IMR-90 (cell line): ENCODE data around the gene NXPE4. TPM values are rescaled to one million over a fixed set of nuclear protein-coding genes. Genes with fewer than 3 reads are reported as not detected.

ENCODE experiments used
- ATAC-seq: fragments of 200-7000 bp; cut with Tn5 transposase; 2 replicates; pipeline ENCODE4 v1.9.1; 2020; ENCODE audit warnings: low read depth, mild to moderate bottlenecking, moderate library complexity
- BruUV-seq: library from RNA; stranded (reverse); fragments of 400-500 nt; replicated peaks from 2 replicates; lab custom pipeline; 2021; lab: Mats Ljungman, UMichigan
- CTCF ChIA-PET: fragments of 300-600 bp; formaldehyde crosslinking; extraction: SDS; loops from one replicate; lab custom pipeline; 2021; ENCODE audit warnings: antibody characterized with exemption; lab: Yijun Ruan, JAX
- POLR2A ChIA-PET: fragments of 300-600 bp; sonication (Branson Sonifier 250); formaldehyde crosslinking; loops from one replicate; lab custom pipeline; 2022; ENCODE audit warnings: antibody characterized with exemption; ENCODE audit not compliant: unreplicated experiment; lab: Charles Lee
- DNase-seq: peaks from one replicate; pipeline ENCODE4 v3.0.0; 2013
- H2AFZ ChIP-seq: replicated peaks from 2 replicates; pipeline ENCODE3; 2013; ENCODE audit warnings: low read length, mild to moderate bottlenecking; ENCODE audit not compliant: poor library complexity
- H2AK5ac ChIP-seq: 2 replicates; pipeline ENCODE4 v1.6.1; 2013; ENCODE audit warnings: low read depth, low read length, inconsistent platforms
- H2AK9ac ChIP-seq: replicated peaks from 2 replicates; pipeline ENCODE3; 2013; ENCODE audit warnings: mild to moderate bottlenecking, low read depth, low read length, moderate library complexity; ENCODE audit not compliant: poor library complexity
- H2BK120ac ChIP-seq: 2 replicates; pipeline ENCODE4 v1.6.1; 2013; ENCODE audit warnings: low read depth, low read length, inconsistent platforms
- H2BK15ac ChIP-seq: 3 replicates; pipeline ENCODE4 v1.6.1; 2013; ENCODE audit warnings: low read depth, low read length, inconsistent platforms
- H2BK20ac ChIP-seq: 2 replicates; pipeline ENCODE4 v1.6.1; 2013; ENCODE audit warnings: low read depth, mild to moderate bottlenecking, inconsistent platforms, low read length, moderate library complexity
- H2BK5ac ChIP-seq: 2 replicates; pipeline ENCODE4 v1.6.1; 2013; ENCODE audit warnings: mild to moderate bottlenecking, low read depth, low read length, inconsistent platforms; ENCODE audit not compliant: poor library complexity, severe bottlenecking
- H3K14ac ChIP-seq: replicated peaks from 2 replicates; pipeline ENCODE4 v1.6.1; 2013; ENCODE audit warnings: low read depth, low read length, inconsistent platforms
- H3K18ac ChIP-seq: 2 replicates; pipeline ENCODE4 v1.6.1; 2013; ENCODE audit warnings: low read depth, low read length, control low read depth
- H3K23ac ChIP-seq: 2 replicates; pipeline ENCODE4 v1.6.1; 2013; ENCODE audit warnings: low read depth, low read length, inconsistent platforms
- H3K27ac ChIP-seq: 2 replicates; pipeline ENCODE4 v1.5.1; 2013; ENCODE audit warnings: mild to moderate bottlenecking, control low read depth, low read length; ENCODE audit not compliant: insufficient read depth
- H3K27me3 ChIP-seq: 2 replicates; pipeline ENCODE4 v1.6.1; 2013; ENCODE audit warnings: low read length; ENCODE audit not compliant: control insufficient read depth, insufficient read depth
- H3K36me3 ChIP-seq: 2 replicates; pipeline ENCODE4 v1.6.1; 2013; ENCODE audit warnings: low read length, mixed read lengths; ENCODE audit not compliant: control insufficient read depth, insufficient read depth
- H3K4ac ChIP-seq: 2 replicates; pipeline ENCODE4 v1.6.1; 2013; ENCODE audit warnings: low read depth, low read length, inconsistent platforms
- H3K4me1 ChIP-seq: 2 replicates; pipeline ENCODE4 v1.6.1; 2013; ENCODE audit warnings: low read length, mixed read lengths; ENCODE audit not compliant: control insufficient read depth, insufficient read depth
- H3K4me2 ChIP-seq: 2 replicates; pipeline ENCODE4 v1.6.1; 2013; ENCODE audit warnings: low read depth, mild to moderate bottlenecking, control low read depth, low read length, moderate library complexity
- H3K4me3 ChIP-seq: 2 replicates; pipeline ENCODE4 v1.5.1; 2013; ENCODE audit warnings: low read depth, mild to moderate bottlenecking, control low read depth, low read length, moderate library complexity; ENCODE audit not compliant: insufficient read depth
- H3K56ac ChIP-seq: 2 replicates; pipeline ENCODE4 v1.6.1; 2013; ENCODE audit warnings: low read length, inconsistent platforms; ENCODE audit not compliant: insufficient read depth; ENCODE audit errors: extremely low read depth
- H3K79me1 ChIP-seq, 2 experiments: 2 replicates each; pipeline ENCODE4 v1.6.1; 2013; ENCODE audit warnings: low read length in 2 of 2, inconsistent platforms in 1 of 2, low read depth in 1 of 2
- H3K9ac ChIP-seq: 2 replicates; pipeline ENCODE4 v1.6.1; 2013; ENCODE audit warnings: low read depth, low read length, control low read depth
- H3K9me1 ChIP-seq: 2 replicates; pipeline ENCODE4 v1.6.1; 2013; ENCODE audit warnings: low read length, inconsistent platforms; ENCODE audit not compliant: insufficient read depth
- H3K9me3 ChIP-seq: 2 replicates; pipeline ENCODE4 v1.6.1; 2013; ENCODE audit warnings: low read length; ENCODE audit not compliant: control insufficient read depth, insufficient read depth
- H4K20me1 ChIP-seq: 2 replicates; pipeline ENCODE4 v1.6.1; 2013; ENCODE audit warnings: low read length, inconsistent platforms; ENCODE audit not compliant: insufficient read depth
- H4K5ac ChIP-seq: 2 replicates; pipeline ENCODE4 v1.6.1; 2013; ENCODE audit warnings: mild to moderate bottlenecking, low read depth, low read length, control low read depth
- H4K8ac ChIP-seq, 2 experiments: 2 replicates each; pipeline ENCODE4 v1.6.1; 2013; ENCODE audit warnings: low read depth in 2 of 2, low read length in 2 of 2, control low read depth in 1 of 2, inconsistent platforms in 1 of 2
- H4K91ac ChIP-seq: 2 replicates; pipeline ENCODE4 v1.6.1; 2013; ENCODE audit warnings: low read depth, low read length, inconsistent platforms; ENCODE audit not compliant: insufficient read depth
- BHLHE40 ChIP-seq: fragments of 150-350 bp; IDR thresholded peaks from 2 replicates; pipeline ENCODE4 v1.6.1; 2016; ENCODE audit warnings: mild to moderate bottlenecking, low read depth, low read length
- CEBPB ChIP-seq: IDR thresholded peaks from 2 replicates; pipeline ENCODE4 v1.6.1; 2012; ENCODE audit warnings: low read depth, low read length, improper control_type of control experiment
- CHD1 ChIP-seq: IDR thresholded peaks from 2 replicates; pipeline ENCODE4 v1.6.1; 2012; ENCODE audit warnings: low read depth, low read length, improper control_type of control experiment
- CTCF ChIP-seq: conservative IDR thresholded peaks from 2 replicates; pipeline ENCODE4 v1.5.1; 2012; ENCODE audit warnings: mild to moderate bottlenecking, low read depth, low read length, improper control_type of control experiment
- ELK1 ChIP-seq: fragments of 150-350 bp; IDR thresholded peaks from 2 replicates; pipeline ENCODE4 v1.6.1; 2016; ENCODE audit warnings: low read depth, mild to moderate bottlenecking, low read length, moderate library complexity, borderline replicate concordance
- FOS ChIP-seq: fragments of 150-350 bp; IDR thresholded peaks from 2 replicates; pipeline ENCODE4 v1.6.1; 2016; ENCODE audit warnings: low read depth, low read length
- MAFK ChIP-seq: IDR thresholded peaks from 2 replicates; pipeline ENCODE4 v1.6.1; 2012; ENCODE audit warnings: low read depth, low read length, improper control_type of control experiment
- MAZ ChIP-seq: IDR thresholded peaks from 2 replicates; pipeline ENCODE4 v1.6.1; 2012; ENCODE audit warnings: low read depth, mild to moderate bottlenecking, low read length, improper control_type of control experiment, moderate library complexity, borderline replicate concordance
- MXI1 ChIP-seq: IDR thresholded peaks from 2 replicates; pipeline ENCODE4 v1.6.1; 2012; ENCODE audit warnings: low read depth, mild to moderate bottlenecking, low read length, moderate library complexity, borderline replicate concordance
- NFE2L2 ChIP-seq: fragments of 150-350 bp; IDR thresholded peaks from 2 replicates; pipeline ENCODE4 v1.6.1; 2016; ENCODE audit warnings: low read depth, mild to moderate bottlenecking, low read length
- POLR2A ChIP-seq: IDR thresholded peaks from 2 replicates; pipeline ENCODE4 v1.6.1; 2012; ENCODE audit warnings: mild to moderate bottlenecking, low read depth, low read length
- RAD21 ChIP-seq: IDR thresholded peaks from 2 replicates; pipeline ENCODE4 v1.6.1; 2012; ENCODE audit warnings: low read length, improper control_type of control experiment
- RCOR1 ChIP-seq: IDR thresholded peaks from 2 replicates; pipeline ENCODE4 v1.6.1; 2012; ENCODE audit warnings: mild to moderate bottlenecking, low read length, improper control_type of control experiment; ENCODE audit not compliant: insufficient replicate concordance
- RFX5 ChIP-seq: IDR thresholded peaks from 2 replicates; pipeline ENCODE4 v1.8.0; 2012; ENCODE audit warnings: low read depth, mild to moderate bottlenecking, low read length, moderate library complexity
- SMC3 ChIP-seq: fragments of 150-350 bp; IDR thresholded peaks from 2 replicates; pipeline ENCODE4 v1.6.1; 2016; ENCODE audit warnings: low read depth, mild to moderate bottlenecking, antibody characterized with exemption, low read length, moderate library complexity
- USF2 ChIP-seq: fragments of 150-350 bp; IDR thresholded peaks from 2 replicates; pipeline ENCODE4 v1.6.1; 2017; ENCODE audit warnings: mild to moderate bottlenecking, antibody characterized with exemption, low read length, low read depth
- WGBS, 2 experiments: methylation state at CpG; one replicate each; pipeline versions ENCODE4 v1.1.5 to v1.1.7; 2013; ENCODE audit warnings: missing lambda C conversion rate in 2 of 2; ENCODE audit not compliant: insufficient read length in 1 of 2; ENCODE audit errors: extremely low coverage in 2 of 2; 5-methylcytosine and 5-hydroxymethylcytosine counted together
- dilution Hi-C: fragments of 300-500 bp; cut with HindIII; formaldehyde crosslinking; loops from one replicate; pipeline ENCODE4 v1.14.3; 2018; ENCODE audit warnings: low sequenced_read_pairs; ENCODE audit not compliant: unreplicated experiment
- in situ Hi-C: fragments of 300-500 bp; cut with MboI; formaldehyde crosslinking; loops from 3 replicates; pipeline ENCODE4 v1.14.3; 2019; ENCODE audit warnings: low sequenced_read_pairs, inconsistent platforms, mixed read lengths
- intact Hi-C: fragments of 100-400 bp; cut with micrococcal nuclease; formaldehyde crosslinking; loops from 2 replicates; pipeline ENCODE4 v1.10.0; 2022
- polyA plus RNA-seq, 3 experiments: library from polyadenylated mRNA; depleted of rRNA; stranded (reverse); fragments of >200 nt; gene quantifications; 2 replicates each; pipeline ENCODE4 v1.2.3, GENCODE V29; 2012; ENCODE audit warnings: low replicate concordance in 1 of 3
- total RNA-seq: library from RNA; depleted of rRNA; stranded (reverse); fragments of >200 nt; gene quantifications from 2 replicates; pipeline ENCODE4 v1.2.3, GENCODE V29; 2012

Gene NXPE4
- total and polyA plus RNA-seq, 2 of the 4 experiments (the other 2 are of a cell fraction) = not detected

- no peaks in the 10 kb centered on the region for H3K36me3 ChIP-seq
- no peak overlapping the region for H3K23ac ChIP-seq
- H3K9me1 ChIP-seq = no peaks in the 10 kb centered on the region
- WGBS, 2 experiments = no CpG with 5 or more reads among the region's 1 CpG
- no peak overlapping the region for H2BK20ac ChIP-seq
- no peak overlapping the region for H3K9ac ChIP-seq
- DNase-seq = no peak
- H2BK5ac ChIP-seq = no peak overlapping the region
- no peak overlapping the region for H3K4ac ChIP-seq
- ATAC-seq = no peak
- H2AK5ac ChIP-seq = no peak overlapping the region
- H3K9me3 ChIP-seq = no peaks in the 10 kb centered on the region
- H3K18ac ChIP-seq = no peak overlapping the region
- H3K4me1 ChIP-seq = no peaks in the 10 kb centered on the region
- intact Hi-C loops (no loop called here), in situ Hi-C loops (loop anchor here (25.0 kb wide), 1 partner anchor 584 kb away; no protein-coding TSS in a partner anchor), dilution Hi-C loops (no loop called here)
- H4K5ac ChIP-seq = no peak overlapping the region
- H3K79me1 ChIP-seq = no peaks in the 10 kb centered on the region
- no peak overlapping the region for H3K14ac ChIP-seq
- no peak overlapping the region for H4K91ac ChIP-seq
- CTCF ChIA-PET = no interaction called here
- no peak overlapping the region for H4K8ac ChIP-seq
- no peaks in the 10 kb centered on the region for H3K27me3 ChIP-seq
- H3K4me3 ChIP-seq = no peak overlapping the region
- H2AFZ ChIP-seq = no peak overlapping the region
- TF ChIP-seq RAD21 = no peak
- TF ChIP-seq ELK1 = no peak
- TF ChIP-seq CEBPB = no peak
- no peak for TF ChIP-seq SMC3
- TF ChIP-seq BHLHE40 = no peak
- no peak for TF ChIP-seq CTCF
- no peak for TF ChIP-seq MXI1
- no peak for TF ChIP-seq RFX5
- no peak for TF ChIP-seq RCOR1
- TF ChIP-seq MAZ = no peak
- no peak for TF ChIP-seq FOS
- no peak for TF ChIP-seq NFE2L2
- no peak for TF ChIP-seq POLR2A
- no peak for TF ChIP-seq USF2
- TF ChIP-seq MAFK = no peak
- no peak for TF ChIP-seq CHD1
- BruUV-seq = no TSS peak
- H4K20me1 ChIP-seq = no peaks in the 10 kb centered on the region
- POLR2A ChIA-PET = no interaction called here
- no peak overlapping the region for H3K56ac ChIP-seq
- no peak overlapping the region for H3K4me2 ChIP-seq
- no peak overlapping the region for H2BK120ac ChIP-seq
- no peak overlapping the region for H3K27ac ChIP-seq
- H2AK9ac ChIP-seq = no peak overlapping the region
- H2BK15ac ChIP-seq = no peak overlapping the region
Measured at GRCh38 chr11:114596175-114596919, 761 bp upstream of the NXPE4 start.
